SK-N-SH (cell line): Measurements from ENCODE around the gene TLR2. TPM values are rescaled to one million over a fixed set of nuclear protein-coding genes. Genes with fewer than 3 reads are reported as not detected.

Source experiments
- CTCF ChIA-PET: fragments of 300-600, 350-600 bp; formaldehyde crosslinking; extraction: SDS; loops from one replicate; lab custom pipeline; 2021; lab: Yijun Ruan, JAX
- POLR2A ChIA-PET: fragments of 350-600 bp; sonication (Branson Sonifier 250); formaldehyde crosslinking; extraction: SDS; loops from one replicate; lab custom pipeline; 2020; ENCODE audit warnings: antibody characterized with exemption, inconsistent platforms; lab: Yijun Ruan, JAX
- DNase-seq: peaks from one replicate; pipeline ENCODE4 v3.0.0; 2012
- H2AFZ ChIP-seq: fragments of 200-600 bp; sonication (generic); 2 replicates; pipeline ENCODE4 v1.8.1; 2016; ENCODE audit warnings: antibody characterized with exemption, mild to moderate bottlenecking, low read depth
- H3F3A ChIP-seq: fragments of 200-600 bp; sonication (generic); replicated peaks from 2 replicates; pipeline ENCODE3; 2016; ENCODE audit warnings: antibody characterized with exemption, mild to moderate bottlenecking; ENCODE audit not compliant: insufficient read depth
- H3K27ac ChIP-seq, 2 experiments: fragments of 200-500 bp in 1 of 2; fragments of 200-600 bp in 1 of 2; sonication (Bioruptor generic) in 1 of 2; sonication (generic), shearing (Covaris generic) in 1 of 2; 2 replicates each; pipeline versions ENCODE4 v1.5.1 to v1.6.1; 2014 to 2016; ENCODE audit warnings: low read depth in 2 of 2, inconsistent platforms in 1 of 2, low read length in 1 of 2, mild to moderate bottlenecking in 1 of 2, mixed read lengths in 1 of 2
- H3K27me3 ChIP-seq: fragments of 200-600 bp; sonication (generic), shearing (Covaris generic); 2 replicates; pipeline ENCODE4 v1.6.1; 2016; ENCODE audit warnings: mixed run types; ENCODE audit not compliant: insufficient read depth
- H3K36me3 ChIP-seq, 2 experiments: fragments of 200-500 bp in 1 of 2; fragments of 200-600 bp in 1 of 2; sonication (Bioruptor generic) in 1 of 2; sonication (generic) in 1 of 2; replicated peaks in 1 of 2; 2 replicates each; pipeline versions ENCODE3 to v1.5.1; 2014 to 2016; ENCODE audit warnings: low read length in 1 of 2, mild to moderate bottlenecking in 1 of 2; ENCODE audit not compliant: insufficient read depth in 2 of 2, control insufficient read depth in 1 of 2
- H3K4me1 ChIP-seq, 2 experiments: fragments of 200-500 bp in 1 of 2; fragments of 200-600 bp in 1 of 2; sonication (Bioruptor generic) in 1 of 2; sonication (generic), shearing (Covaris generic) in 1 of 2; 2 replicates each; pipeline versions ENCODE4 v1.5.1 to v1.6.1; 2014 to 2016; ENCODE audit warnings: low read depth in 1 of 2, low read length in 1 of 2, mixed run types in 1 of 2; ENCODE audit not compliant: insufficient read depth in 2 of 2, control insufficient read depth in 1 of 2
- H3K4me2 ChIP-seq: fragments of 200-600 bp; sonication (generic), shearing (Covaris generic); 2 replicates; pipeline ENCODE4 v1.6.1; 2017; ENCODE audit warnings: mixed run types
- H3K4me3 ChIP-seq, 2 experiments: fragments of 200-500 bp in 1 of 2; fragments of 200-600 bp in 1 of 2; sonication (Bioruptor generic) in 1 of 2; sonication (generic), shearing (Covaris generic) in 1 of 2; 2 replicates each; pipeline versions ENCODE4 v1.5.1 to v1.8.1; 2014 to 2016; ENCODE audit warnings: low read depth in 2 of 2, inconsistent platforms in 1 of 2, low read length in 1 of 2, mild to moderate bottlenecking in 1 of 2, mixed read lengths in 1 of 2, moderate library complexity in 1 of 2
- H3K79me2 ChIP-seq: fragments of 200-600 bp; sonication (generic); 2 replicates; pipeline ENCODE4 v1.8.1; 2017; ENCODE audit warnings: mild to moderate bottlenecking; ENCODE audit not compliant: insufficient read depth
- H3K9ac ChIP-seq: fragments of 200-600 bp; sonication (generic); 2 replicates; pipeline ENCODE4 v1.6.1; 2017; ENCODE audit warnings: mixed run types
- H3K9me2 ChIP-seq: fragments of 200-600 bp; sonication (generic); 2 replicates; pipeline ENCODE4 v1.6.1; 2017; ENCODE audit warnings: mixed run types
- H3K9me3 ChIP-seq: fragments of 200-600 bp; sonication (generic); 2 replicates; pipeline ENCODE4 v1.6.1; 2017; ENCODE audit warnings: mixed run types, mild to moderate bottlenecking, moderate library complexity
- H4K20me1 ChIP-seq: fragments of 200-600 bp; sonication (generic); 2 replicates; pipeline ENCODE4 v1.6.1; 2017; ENCODE audit warnings: mild to moderate bottlenecking, mixed run types; ENCODE audit not compliant: insufficient read depth
- EP300 ChIP-seq, 2 experiments: IDR thresholded peaks; 2 replicates each; pipeline versions ENCODE4 v1.4.0 to v1.6.1; 2012; ENCODE audit warnings: borderline replicate concordance in 1 of 2, low read depth in 1 of 2, low read length in 1 of 2
- EZH2phosphoT487 ChIP-seq: fragments of 200-600 bp; sonication (generic); IDR thresholded peaks from 2 replicates; pipeline ENCODE4 v1.6.1; 2017; ENCODE audit warnings: low read depth, mixed run types, mild to moderate bottlenecking, antibody characterized with exemption, moderate library complexity, borderline replicate concordance
- FOSL2 ChIP-seq: IDR thresholded peaks from 2 replicates; pipeline ENCODE4 v1.4.0; 2012; ENCODE audit warnings: low read depth, mild to moderate bottlenecking, moderate library complexity, borderline replicate concordance
- FOXJ3 ChIP-seq: sonication (generic); formaldehyde crosslinking; IDR thresholded peaks from 2 replicates; pipeline ENCODE4 v1.5.1; 2020; ENCODE audit warnings: mild to moderate bottlenecking, missing genetic modification reagents
- FOXM1 ChIP-seq: IDR thresholded peaks from 2 replicates; pipeline ENCODE4 v1.4.0; 2012; ENCODE audit warnings: low read depth, mild to moderate bottlenecking
- GABPA ChIP-seq: IDR thresholded peaks from 2 replicates; pipeline ENCODE4 v1.4.0; 2012; ENCODE audit warnings: low read depth, mild to moderate bottlenecking
- JUND ChIP-seq: IDR thresholded peaks from 2 replicates; pipeline ENCODE4 v1.4.0; 2012
- MEF2A ChIP-seq: IDR thresholded peaks from 2 replicates; pipeline ENCODE4 v1.4.0; 2012; ENCODE audit warnings: low read depth, borderline replicate concordance
- MXI1 ChIP-seq: IDR thresholded peaks from 2 replicates; pipeline ENCODE4 v1.6.1; 2012; ENCODE audit warnings: mild to moderate bottlenecking, low read depth, low read length, improper control_type of control experiment
- NRF1 ChIP-seq: IDR thresholded peaks from 2 replicates; pipeline ENCODE4 v1.6.1; 2012; ENCODE audit warnings: low read depth, mild to moderate bottlenecking, low read length
- POLR2AphosphoS5 ChIP-seq: IDR thresholded peaks from 2 replicates; pipeline ENCODE4 v1.6.1; 2012; ENCODE audit warnings: low read depth, low read length
- RAD21 ChIP-seq: IDR thresholded peaks from 2 replicates; pipeline ENCODE4 v1.6.1; 2012; ENCODE audit warnings: mild to moderate bottlenecking, low read length
- RCOR1 ChIP-seq: fragments of 150-350 bp; IDR thresholded peaks from 2 replicates; pipeline ENCODE4 v1.6.1; 2017; ENCODE audit warnings: antibody characterized with exemption, low read length
- SMC3 ChIP-seq: IDR thresholded peaks from 2 replicates; pipeline ENCODE4 v1.6.1; 2012; ENCODE audit warnings: low read depth, low read length, improper control_type of control experiment
- TCF12 ChIP-seq: IDR thresholded peaks from 2 replicates; pipeline ENCODE4 v1.4.0; 2012
- TEAD4 ChIP-seq: IDR thresholded peaks from 2 replicates; pipeline ENCODE4 v1.4.0; 2012; ENCODE audit warnings: mild to moderate bottlenecking, borderline replicate concordance; ENCODE audit not compliant: insufficient read depth
- USF1 ChIP-seq: IDR thresholded peaks from 2 replicates; pipeline ENCODE4 v1.4.0; 2012; ENCODE audit warnings: low read depth, borderline replicate concordance
- ZBTB33 ChIP-seq: IDR thresholded peaks from 2 replicates; pipeline ENCODE4 v1.4.0; 2012; ENCODE audit warnings: low read depth, borderline replicate concordance
- WGBS: methylation state at CpG from one replicate; pipeline ENCODE4 v1.1.6; 2017; ENCODE audit warnings: low lambda C conversion rate; 5-methylcytosine and 5-hydroxymethylcytosine counted together
- polyA plus RNA-seq, 3 experiments: library from polyadenylated mRNA; depleted of rRNA; stranded (reverse); fragments of >200 nt; gene quantifications; 2 replicates each; pipeline ENCODE4 v1.2.3, GENCODE V29; 2012

TLR2 gene
- 0.18 and 0.21 TPM in 2 replicates for polyA plus RNA-seq (2012; rRNA removed)
- polyA plus RNA-seq (2012; cell fraction: cytosol; rRNA removed) = 0.10 and 0.21 TPM in 2 replicates
- polyA plus RNA-seq (2012; cell fraction: nucleus; rRNA removed) = 0.45 and 0.70 TPM in 2 replicates

- Histone ChIP-seq H3K79me2 (no peaks in the 10 kb centered on the region), H3F3A (no peaks in the 10 kb centered on the region), H3K4me3 (peak within 1 kb of the TSS; percentile 46 to 55), H3K4me2 (peak within 1 kb of the TSS; percentile 77), H3K27ac (no peak within 1 kb of the TSS), H3K9me2 (no peaks in the 10 kb centered on the region), H3K36me3 (no peaks in the 10 kb centered on the region), H3K27me3 (peaks cover 34% of the 10 kb centered on the region), H2AFZ (peak within 1 kb of the TSS; percentile 30; the same call in 1 of the 2 replicates), H3K9ac (no peak within 1 kb of the TSS), H4K20me1 (no peaks in the 10 kb centered on the region), H3K4me1 (peaks cover 0 to 12% of the 10 kb centered on the region in 2 experiments; a peak in 1 of 4 replicates), H3K9me3 (peaks cover 5% of the 10 kb centered on the region; the same call in 1 of the 2 replicates)
- ChIA-PET POLR2A (no interaction called here), CTCF (interaction anchor here (1.0 to 3.3 kb wide), 6 partner anchors 15 to 65 kb away, joined by 3 to 21 read pairs (median 5); no protein-coding TSS in a partner anchor)
- TF ChIP-seq EZH2phosphoT487 (no peak), FOXJ3 (CRISPR knock-in tag) (no peak), RAD21 (no peak), NRF1 (no peak), FOSL2 (no peak), TCF12 (no peak), RCOR1 (no peak), JUND (no peak), ZBTB33 (no peak), SMC3 (no peak), FOXM1 (no peak), USF1 (no peak), MXI1 (no peak), EP300 (IDR thresholded peaks at IDR 0.05; ENCODE audit: borderline replicate concordance in 1 of 2, low read depth in 1 of 2, low read length in 1 of 2) (no peak), TEAD4 (no peak), POLR2AphosphoS5 (no peak), GABPA (no peak), MEF2A (no peak)
- DNase-seq = peak; percentile 73
- WGBS = 2% methylated on average over 8 of the region's 75 CpGs
Measured at GRCh38 chr4:153684182-153684970, at the start of gene TLR2. Gene TLR2 (plus strand): TSS chr4:153684280. CDS start chr4:153702908, 18,628 bp downstream.
